HG03066 (cell line): ENCODE data around the gene FADD.
"Not testable (repeated sequence)": the region's sequence is repeated elsewhere in the genome, so short reads cannot be mapped to it uniquely, and the experiment has no call there.

Source experiments
- ATAC-seq: cut with Tn5 transposase; IDR thresholded peaks from one replicate; pipeline ENCODE4 v1.9.1; 2021; ENCODE audit warnings: low read depth; ENCODE audit not compliant: unreplicated experiment

Gene FADD

DNA sequence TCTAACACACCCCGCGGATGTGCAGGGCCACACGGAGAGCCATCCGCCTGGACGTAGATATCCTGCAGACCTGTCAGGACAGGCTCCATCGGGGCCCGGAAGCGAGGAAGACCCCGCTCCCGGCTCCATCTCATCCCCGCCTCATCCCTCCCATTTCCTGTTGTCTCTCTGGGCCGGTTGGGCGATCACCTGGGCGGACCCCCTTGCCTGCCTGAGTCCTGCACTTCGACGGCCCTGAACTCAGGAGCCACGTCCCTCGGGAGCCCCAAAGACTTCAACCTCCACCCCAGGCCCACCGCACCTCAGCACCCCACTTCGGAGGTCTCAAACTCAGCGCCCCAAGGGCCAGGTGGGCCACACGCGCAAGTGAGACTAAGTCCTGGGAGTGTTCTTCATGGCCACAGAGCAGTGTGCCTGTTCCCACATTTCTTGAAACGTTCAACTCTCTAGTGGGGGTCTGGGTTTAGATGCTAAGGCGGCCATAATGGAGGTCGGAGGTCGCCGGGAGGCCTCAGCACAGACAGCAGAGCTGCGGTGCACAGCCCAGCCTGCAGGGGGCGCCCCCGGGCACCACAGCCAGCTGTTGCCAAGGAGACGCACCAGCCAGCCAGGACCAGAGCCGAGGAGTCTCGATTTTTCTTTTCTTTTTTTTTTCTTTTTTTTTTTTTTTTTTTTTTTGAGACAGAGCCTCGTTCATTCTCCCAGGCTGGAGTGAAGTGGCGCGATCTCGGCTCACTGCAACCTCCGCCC, 26.0 kb upstream of the FADD start:
- ATAC-seq, result no peak

DNA sequence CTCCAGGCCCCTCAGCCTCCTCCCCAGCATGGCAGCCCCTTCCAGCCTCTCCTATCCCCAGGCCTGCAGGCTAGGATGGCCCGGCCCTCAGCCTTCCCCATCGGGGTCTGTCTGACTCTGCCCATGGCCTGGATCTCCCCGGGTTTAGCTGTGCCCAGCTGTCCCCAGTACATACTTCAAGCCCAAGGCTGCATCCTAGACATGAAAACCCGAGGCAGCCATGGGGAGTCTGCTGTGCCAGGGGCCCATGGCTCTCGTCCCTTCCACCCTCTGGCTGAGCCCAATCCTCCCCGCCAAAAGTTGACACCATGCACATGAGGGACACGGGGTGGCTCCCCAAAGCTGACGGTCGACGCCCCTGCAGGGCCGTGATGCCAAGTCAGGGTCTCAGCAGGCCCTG, 22.2 kb upstream of the FADD start:
- ATAC-seq, result no peak

GRCh38 chr11:70182266-70182665, 20.8 kb upstream of the FADD start:
- no peak for ATAC-seq

DNA sequence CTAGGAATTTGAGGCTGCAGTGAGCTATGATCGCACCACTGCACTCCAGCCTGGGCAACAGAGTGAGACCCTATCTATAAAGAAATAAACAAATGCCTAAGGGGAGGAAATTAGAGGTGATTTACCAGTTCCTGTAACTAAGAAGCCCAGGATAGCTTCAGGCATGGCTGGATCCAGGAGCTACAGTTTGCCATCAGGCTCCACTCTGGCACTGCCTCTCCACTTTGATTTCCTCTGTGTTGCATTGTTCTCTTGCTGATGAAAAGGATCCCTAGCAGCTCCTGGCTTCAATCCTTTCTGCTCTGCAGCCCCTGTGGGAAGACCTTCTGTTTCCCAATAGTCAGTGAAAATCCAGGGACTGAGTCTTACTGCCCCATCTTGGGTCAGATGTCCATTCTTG, 20.1 kb upstream of the FADD start:
- ATAC-seq, result no peak

DNA sequence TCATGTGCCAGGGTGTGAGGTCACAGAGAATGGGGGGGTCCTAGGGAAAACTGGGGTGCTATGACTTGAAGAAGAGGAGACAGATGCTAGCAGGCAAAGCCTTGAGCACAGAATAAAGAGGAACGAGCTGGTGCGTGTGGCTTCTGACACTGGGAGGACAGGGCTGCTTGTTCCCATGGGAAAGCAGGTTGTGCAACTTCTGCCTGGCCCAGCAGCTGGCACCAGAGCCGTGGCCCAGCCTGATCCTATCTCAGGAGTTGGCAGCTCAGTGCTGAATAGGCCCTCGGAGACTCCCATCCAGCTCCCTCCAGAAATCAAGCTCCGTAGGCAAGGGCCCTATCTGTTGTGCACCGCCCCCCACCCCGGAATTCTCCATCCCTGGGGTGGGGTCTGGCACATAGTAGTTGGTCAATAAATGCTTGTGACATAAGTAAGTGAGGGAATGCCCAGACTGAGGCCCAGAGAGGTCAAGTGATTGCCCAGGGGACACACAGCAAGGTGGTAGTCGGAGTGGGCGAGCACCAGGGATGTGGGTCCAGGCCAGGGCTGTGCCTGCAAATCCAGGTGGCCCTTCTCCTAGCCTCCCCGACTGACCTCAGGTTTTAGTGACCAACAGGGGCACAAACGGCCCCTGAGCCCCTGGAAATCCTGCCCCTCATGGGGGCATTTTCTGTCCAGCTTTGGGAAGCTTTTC, 19.5 kb upstream of the FADD start:
- no peak for ATAC-seq

DNA sequence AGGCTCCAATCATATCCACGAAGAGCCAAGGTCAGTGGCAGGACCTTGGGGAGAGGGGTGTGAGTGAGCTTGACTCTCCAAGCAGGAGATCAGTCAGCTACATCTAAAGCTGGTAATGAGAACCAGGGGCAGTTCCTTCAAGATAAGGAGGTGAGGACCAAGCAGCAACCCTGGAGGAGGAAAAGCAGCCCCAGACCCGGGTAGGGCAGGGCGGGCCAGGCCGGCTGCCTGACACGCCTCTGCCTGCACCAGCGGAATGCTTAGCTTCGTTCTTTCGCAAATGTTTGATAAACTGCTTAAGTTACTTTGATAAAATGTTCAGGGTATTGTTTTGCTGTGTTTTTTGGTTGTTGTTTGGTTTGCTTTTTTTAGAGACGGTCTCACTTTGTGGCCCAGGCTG, 18.7 kb upstream of the FADD start:
- no peak for ATAC-seq

- ATAC-seq, result no peak
Observed at GRCh38 chr11:70185348-70186055, 17.6 kb upstream of the FADD start.

DNA sequence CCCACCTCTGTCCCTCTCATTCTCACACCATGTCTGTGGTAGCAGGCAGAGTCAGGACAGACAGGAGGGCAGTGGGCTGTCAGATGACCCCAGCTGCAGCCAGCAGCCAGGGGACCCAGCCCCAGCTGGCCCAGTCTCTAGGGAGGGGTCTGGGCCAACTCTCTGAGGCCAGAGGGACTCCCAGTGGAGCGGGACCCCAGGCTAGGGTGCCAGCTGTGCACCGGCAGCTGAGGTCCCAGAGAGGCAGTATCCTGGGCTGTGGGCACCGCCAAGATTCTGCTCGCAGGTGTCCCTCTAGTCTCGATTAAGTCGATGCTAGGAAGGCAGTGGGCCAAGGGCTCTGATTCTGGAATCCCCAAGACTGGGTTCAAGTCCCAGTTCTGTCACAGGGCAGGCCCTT, 16.7 kb upstream of the FADD start:
- no peak for ATAC-seq

- no peak for ATAC-seq
Observed at GRCh38 chr11:70186936-70187335, 16.2 kb upstream of the FADD start.

DNA sequence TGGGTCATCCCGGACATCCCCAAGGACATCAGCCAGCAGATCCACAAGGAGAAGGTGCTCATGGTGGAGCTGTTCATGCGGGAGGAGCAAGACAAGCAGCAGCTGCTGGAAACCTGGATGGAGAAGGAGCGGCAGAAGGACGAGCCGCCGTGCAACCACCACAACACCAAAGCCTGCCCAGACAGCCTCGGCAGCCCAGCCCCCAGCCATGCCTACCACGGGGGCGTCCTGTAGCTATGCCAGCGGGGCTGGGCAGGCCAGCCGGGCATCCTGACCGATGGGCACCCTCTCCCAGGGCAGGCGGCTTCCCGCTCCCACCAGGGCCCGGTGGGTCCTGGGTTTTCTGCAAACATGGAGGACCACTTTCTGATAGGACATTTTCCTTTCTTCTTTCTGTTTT, 15.3 kb upstream of the FADD start:
- ATAC-seq, result no peak

DNA sequence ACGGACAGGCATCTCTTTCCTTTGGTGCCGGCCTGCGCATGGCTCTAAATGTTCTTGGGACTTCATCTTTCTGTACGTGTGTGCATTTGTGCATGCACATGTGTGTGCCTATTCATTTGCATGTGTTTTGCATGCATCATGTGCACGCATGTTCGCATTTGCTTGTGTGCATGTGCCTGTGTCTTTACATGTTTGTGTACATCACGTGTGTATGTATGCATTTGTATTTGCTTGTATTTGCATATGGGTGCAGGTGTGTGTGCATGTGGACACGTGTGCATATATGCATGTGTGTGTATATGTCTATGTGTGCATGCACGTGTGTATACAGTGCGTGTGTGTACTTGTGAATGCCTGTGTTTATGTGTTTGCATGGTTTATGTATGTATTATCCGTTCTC, 13.5 kb upstream of the FADD start:
- ATAC-seq, result no peak

DNA sequence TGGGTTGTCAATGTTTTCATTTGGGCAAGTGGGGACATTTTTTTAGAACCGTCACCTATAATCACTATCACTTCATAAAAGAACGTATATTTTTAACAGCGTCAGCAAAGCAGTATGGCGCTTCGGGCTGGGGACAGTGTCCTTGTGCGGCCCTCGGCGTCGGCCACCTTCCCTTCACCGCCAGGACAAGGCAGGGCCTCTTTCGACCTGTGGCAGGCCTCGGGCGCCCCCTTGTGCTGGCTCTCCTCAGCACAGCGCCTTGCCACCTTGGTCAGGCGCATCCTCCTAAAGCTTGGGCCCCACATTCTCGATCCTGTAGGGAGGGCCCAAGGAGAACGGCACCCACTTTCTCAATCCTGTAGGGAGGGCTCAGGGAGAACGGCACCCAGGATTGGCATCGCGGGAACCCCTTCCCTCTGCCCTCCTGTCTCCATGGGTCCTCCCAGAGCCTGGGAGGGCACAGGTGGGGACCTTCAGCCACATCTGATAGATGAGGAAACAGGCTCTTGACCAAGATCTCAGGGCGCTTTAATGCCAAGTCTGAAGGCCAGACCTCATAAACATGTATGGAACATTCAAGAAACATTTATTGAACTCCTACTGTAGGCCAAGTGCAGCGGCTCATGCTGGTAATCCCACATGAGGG, 11.5 kb upstream of the FADD start:
- ATAC-seq, result no peak

DNA sequence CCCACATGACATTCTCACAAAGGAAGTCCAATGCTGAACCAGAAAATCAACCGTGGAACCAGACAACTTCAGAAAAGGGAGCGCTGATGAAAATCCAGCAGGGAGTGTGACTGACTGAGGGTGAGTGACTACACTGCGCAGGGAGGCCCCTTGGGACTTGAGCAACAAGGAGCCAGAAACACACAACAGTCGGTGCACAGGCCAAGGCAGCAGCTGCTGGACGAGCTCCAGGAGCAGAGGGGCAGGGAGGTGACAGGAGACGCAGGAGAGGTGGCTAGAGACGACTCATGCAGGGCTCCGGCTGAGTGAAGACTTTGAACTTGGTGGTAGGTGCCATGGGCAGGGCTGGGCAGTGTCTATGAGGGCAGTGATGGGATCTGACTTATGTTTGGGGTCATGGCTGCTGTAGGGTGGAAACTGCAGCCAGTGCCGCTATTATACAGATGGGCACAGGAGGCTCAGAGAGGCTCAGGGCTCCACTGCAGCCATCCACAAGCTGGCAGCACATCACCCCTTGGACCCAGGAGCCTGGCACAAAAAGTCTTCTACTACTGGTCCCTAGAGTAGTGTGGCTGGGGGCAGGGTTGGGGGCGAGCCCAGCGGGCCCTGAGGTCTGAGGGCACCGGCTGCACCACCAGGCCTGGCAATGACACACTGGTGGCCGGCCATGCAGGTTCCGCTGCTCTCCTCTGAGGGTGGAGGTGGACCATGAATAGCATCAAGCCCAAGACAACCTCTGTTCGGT, 10.3 kb upstream of the FADD start:
- ATAC-seq, result no peak

GRCh38 chr11:70193411-70194292, 9.4 kb upstream of the FADD start:
- ATAC-seq, result no peak

- no peak for ATAC-seq
Observed at GRCh38 chr11:70194792-70195791, 8.0 kb upstream of the FADD start.

DNA sequence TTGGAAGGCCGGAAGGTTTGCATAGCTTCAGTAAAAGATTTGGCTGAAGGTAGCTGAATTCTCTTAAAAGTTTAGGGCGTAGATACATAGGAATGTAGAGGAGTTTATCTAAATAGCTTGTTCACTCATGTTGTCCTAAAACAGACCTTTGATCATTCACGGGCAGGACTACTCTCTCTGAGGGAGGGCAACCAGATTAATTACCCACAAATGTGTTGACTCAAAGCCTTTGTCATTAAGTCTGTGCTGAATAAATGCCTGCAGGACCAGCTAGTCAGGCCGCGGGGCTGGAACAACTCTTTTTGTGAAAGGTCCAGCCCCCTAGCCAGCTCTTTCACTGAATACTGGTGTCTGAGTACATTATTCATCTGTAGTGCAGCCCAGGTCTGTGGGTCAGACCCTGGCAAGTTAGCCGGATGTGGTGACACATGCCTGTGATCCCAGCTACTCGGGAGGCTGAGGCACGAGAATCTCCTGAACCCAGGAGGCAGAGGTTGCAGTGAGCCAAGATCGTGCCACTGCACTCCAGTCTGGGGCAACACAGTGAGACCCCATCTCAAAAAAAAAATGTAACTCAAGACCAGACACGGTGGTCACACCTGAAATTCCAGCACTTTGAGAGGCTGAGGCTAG, 2.8 kb upstream of the FADD start:
- ATAC-seq, result no peak

DNA sequence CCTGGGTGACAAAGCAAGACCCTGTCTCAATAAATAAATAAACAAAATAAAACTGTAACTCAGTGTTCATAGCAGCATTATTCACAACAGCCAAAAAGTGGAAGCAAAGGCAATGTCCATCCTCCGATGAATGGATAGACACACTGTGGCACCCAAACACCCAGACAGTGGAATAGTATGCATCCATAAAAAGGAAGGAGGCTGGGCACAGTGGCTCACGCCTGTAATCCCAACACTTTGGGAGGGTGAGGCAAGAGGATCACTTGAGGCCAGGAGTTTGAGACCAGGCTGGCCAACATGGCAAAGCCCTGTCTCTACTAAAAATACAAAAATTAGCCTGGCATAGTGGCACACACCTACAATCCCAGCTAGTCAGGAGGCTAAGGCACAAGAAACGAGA, 2.0 kb upstream of the FADD start:
- ATAC-seq, result not testable (repeated sequence)
